ENCODE results near the gene NBL1.
A peak's percentile ranks its signal among the peaks of the same experiment; 100 is the strongest.

NBL1 gene

DNA sequence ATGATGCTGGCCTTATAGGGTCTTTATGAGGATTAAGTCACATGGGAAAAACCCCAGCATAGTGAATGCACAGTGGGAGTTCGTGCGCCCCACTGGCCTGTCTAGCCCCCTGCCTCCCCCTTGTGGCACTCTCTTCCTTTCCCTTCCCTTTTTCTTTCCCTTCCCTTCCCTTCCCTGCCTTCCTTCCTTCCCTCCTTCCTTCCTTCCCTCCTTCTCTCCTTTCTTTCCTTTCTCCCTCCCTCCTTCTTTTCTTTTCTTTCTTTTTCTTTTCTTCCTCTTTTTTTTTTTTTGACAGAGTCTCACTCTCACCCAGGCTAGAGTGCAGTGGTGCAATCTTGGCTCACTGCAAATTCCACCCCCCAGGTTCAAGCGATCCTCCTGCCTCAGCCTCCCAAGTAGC lies 59.2 kb downstream of the NBL1 start:
- DNase-seq (ENCODE audit: low read depth) = no peak

DNA sequence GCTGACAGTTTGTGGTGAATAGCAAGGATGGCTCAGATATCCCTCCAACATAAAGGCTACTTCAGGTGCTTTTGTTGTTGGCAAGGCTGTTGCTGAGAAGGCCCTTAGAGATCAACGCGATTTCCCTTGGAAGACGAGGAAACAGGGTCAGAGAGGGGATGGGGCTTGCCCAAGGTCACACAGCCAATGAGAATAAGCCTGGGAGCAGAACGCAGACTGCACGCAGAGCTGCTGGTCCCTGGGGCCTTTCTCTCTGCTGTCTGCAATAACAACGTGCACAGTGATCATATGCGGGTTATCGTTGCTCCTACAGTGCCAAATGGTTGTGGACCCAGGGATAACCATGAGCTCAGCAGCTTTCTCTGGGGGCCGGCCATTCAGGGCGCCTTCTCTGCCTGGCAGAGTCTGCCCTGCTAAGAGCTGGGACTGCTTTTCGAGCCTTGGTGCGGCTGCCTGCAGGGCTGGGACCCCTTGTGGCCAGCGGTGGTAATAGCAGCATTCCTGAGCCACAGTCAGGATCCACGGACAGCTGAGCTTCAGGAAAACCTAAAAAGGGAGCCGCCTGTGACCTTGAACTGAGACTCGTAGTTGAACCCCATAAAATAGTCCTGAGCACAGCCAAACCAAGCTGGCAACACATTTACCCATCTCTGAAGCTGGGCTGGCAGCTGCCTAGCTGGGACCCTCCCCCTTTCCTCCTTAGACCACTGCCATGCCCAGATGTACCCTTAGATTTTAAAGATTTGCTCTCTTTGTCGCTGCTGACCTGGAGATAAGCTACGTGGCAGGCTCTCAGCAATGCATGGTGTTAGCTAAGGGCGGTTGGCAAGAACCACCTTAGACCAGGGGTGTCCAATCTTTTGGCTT lies 60.4 kb downstream of the NBL1 start:
- peak; percentile 75 for DNase-seq (ENCODE audit: low read depth)

DNA sequence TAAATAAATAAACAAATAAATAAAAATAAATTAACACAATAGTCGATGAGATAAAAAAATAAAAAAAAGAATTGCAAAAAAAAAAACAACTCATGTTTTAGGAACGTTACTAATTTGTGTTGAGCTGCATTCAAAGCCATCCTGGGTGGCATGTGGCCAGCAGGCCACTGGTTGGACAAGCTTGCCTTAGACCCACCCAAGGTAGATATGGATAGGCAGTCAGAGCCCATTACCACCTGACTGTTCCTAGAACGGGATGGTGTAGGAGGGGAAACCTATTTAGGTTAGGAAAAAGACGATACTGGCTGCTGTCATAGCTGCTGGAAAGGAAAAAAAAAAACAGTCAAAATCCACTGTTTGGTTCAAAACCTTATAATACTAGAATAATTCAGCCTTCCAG lies 61.4 kb downstream of the NBL1 start:
- DNase-seq (ENCODE audit: low read depth) = no peak

DNA sequence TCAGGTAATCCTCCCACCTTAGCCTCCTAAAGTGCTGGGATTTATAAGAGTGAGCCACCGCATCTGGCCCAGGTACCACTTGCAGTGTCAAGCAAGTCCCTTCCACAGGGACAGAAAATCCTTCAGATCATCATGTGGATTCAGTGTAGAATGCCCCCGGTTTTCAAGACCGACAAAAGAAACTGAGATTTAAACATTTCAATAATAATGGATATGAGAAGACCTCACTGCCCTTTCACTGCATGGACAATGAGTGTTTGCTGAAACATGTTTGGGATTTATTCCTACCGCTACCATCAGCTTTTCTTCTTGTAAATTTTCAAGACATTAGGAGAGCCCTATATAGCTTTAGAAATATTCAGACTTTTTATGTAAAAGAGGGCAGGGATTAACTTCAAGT lies 62.0 kb downstream of the NBL1 start:
- no peak for DNase-seq (ENCODE audit: low read depth)

Data from EH (cell line).